SJCRH30 (cell line): ENCODE measurements around the gene NEDD4L. TPM values are rescaled to one million over a fixed set of nuclear protein-coding genes. Genes with fewer than 3 reads are reported as not detected.

ENCODE experiments used
- DNase-seq, 2 experiments: peaks; one replicate each; pipeline ENCODE4 v3.0.0-alpha.2; 2015 to 2020
- H3K27ac ChIP-seq: fragments of 250-450 bp; sonication (Bioruptor Pico); 2 replicates; pipeline ENCODE4 v1.5.1; 2020; ENCODE audit warnings: mild to moderate bottlenecking, moderate library complexity
- H3K27me3 ChIP-seq: fragments of 250-450 bp; sonication (Bioruptor Pico); 2 replicates; pipeline ENCODE4 v1.5.1; 2020; ENCODE audit warnings: mild to moderate bottlenecking, moderate library complexity
- H3K36me3 ChIP-seq: fragments of 250-450 bp; sonication (Bioruptor Pico); 2 replicates; pipeline ENCODE4 v1.5.1; 2020; ENCODE audit warnings: mild to moderate bottlenecking, moderate library complexity
- H3K4me1 ChIP-seq: fragments of 250-450 bp; sonication (Bioruptor Pico); 2 replicates; pipeline ENCODE4 v1.5.1; 2020; ENCODE audit warnings: mild to moderate bottlenecking, moderate library complexity
- H3K4me3 ChIP-seq: fragments of 250-450 bp; sonication (Bioruptor Pico); 2 replicates; pipeline ENCODE4 v1.5.1; 2020; ENCODE audit warnings: mild to moderate bottlenecking, moderate library complexity
- H3K9me3 ChIP-seq: fragments of 250-450 bp; sonication (Bioruptor Pico); replicated peaks from 2 replicates; pipeline ENCODE4 v1.5.1; 2020; ENCODE audit warnings: mild to moderate bottlenecking, moderate library complexity
- total RNA-seq: library from RNA; depleted of rRNA; stranded (reverse); fragments of >200 nt; shearing (Covaris generic); gene quantifications from 2 replicates; pipeline ENCODE4 v1.2.3, GENCODE V29; 2014

NEDD4L gene
- total RNA-seq, 1 experiment from 2014 or later: 29.3 TPM

DNA sequence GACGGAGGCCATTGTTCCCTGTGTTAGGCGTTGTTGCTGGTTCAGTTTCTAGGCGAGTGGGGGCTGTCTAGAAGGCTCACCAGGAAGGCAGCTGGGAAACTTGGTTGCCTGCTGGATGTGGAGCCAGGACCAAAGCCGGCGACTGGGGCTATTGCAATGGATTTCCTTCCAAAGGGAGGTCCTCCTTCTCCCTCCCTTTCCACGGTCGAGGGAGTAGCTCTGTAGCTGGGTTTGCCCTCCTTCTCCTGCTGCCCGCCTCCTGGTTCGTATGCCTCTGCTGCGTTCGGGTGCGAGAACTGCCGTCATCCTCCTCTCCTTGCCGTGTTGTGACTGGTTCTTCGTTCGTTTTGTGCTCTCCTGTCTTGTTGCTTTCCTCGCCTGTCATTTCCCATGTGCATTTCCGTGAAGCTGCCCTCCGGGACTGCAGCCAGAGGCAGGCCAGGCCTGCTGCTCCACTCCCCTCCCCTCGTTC is 203.4 kb downstream of the NEDD4L start:
- no peak overlapping the region for H3K27ac ChIP-seq
- H3K36me3 ChIP-seq: no peaks in the 10 kb centered on the region
- no peak overlapping the region for H3K4me3 ChIP-seq
- H3K4me1 ChIP-seq: no peaks in the 10 kb centered on the region
- no peaks in the 10 kb centered on the region for H3K27me3 ChIP-seq
- DNase-seq: no peak
- no peaks in the 10 kb centered on the region for H3K9me3 ChIP-seq

DNA sequence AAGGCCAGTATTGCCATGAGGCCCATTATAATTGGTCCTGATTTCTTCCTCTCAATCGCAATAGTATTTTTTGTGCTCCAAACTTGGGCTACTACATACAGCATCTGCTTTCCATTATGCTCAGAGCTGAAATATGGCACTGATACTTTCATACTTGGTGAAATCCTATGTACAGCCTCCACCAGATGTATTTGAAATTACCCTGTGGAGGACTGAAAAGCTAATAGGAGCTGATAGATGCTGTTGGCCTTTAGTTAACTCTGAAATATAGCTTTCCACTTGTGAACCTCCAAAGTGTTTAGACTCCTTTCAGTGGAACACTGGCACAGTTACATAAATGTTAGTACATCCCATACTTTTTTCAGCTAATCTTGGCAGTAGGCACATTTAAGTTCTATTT is 205.7 kb downstream of the NEDD4L start:
- H3K27me3 ChIP-seq: no peaks in the 10 kb centered on the region
- H3K9me3 ChIP-seq: no peaks in the 10 kb centered on the region
- DNase-seq: no peak
- H3K27ac ChIP-seq: no peak overlapping the region
- peaks cover 4% of the 10 kb centered on the region; the same call in 1 of the 2 replicates for H3K4me1 ChIP-seq
- no peak overlapping the region for H3K4me3 ChIP-seq
- no peaks in the 10 kb centered on the region for H3K36me3 ChIP-seq

DNA sequence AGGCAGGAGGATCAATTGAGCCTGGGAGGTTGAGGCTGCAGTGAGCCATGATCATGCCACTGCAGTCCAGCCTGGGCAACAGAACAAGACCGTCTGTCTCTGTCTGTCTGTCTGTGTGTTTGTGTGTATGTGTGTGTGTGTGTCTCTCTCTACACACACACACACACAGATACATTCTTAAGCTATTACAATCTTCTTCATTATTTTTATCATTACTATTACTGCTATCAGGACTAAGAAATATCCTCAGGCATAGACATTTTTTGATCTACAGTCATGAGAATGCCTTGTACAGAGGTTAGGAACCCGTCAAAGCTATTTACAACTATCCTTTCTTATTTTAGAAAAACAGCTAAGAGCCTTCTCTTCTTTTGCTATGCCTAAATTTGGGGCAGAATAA is 207.4 kb downstream of the NEDD4L start:
- DNase-seq: no peak
- Histone ChIP-seq H3K27ac (no peak overlapping the region), H3K4me3 (no peak overlapping the region), H3K4me1 (peaks cover 4% of the 10 kb centered on the region; the same call in 1 of the 2 replicates), H3K27me3 (no peaks in the 10 kb centered on the region), H3K36me3 (no peaks in the 10 kb centered on the region), H3K9me3 (no peaks in the 10 kb centered on the region)

DNA sequence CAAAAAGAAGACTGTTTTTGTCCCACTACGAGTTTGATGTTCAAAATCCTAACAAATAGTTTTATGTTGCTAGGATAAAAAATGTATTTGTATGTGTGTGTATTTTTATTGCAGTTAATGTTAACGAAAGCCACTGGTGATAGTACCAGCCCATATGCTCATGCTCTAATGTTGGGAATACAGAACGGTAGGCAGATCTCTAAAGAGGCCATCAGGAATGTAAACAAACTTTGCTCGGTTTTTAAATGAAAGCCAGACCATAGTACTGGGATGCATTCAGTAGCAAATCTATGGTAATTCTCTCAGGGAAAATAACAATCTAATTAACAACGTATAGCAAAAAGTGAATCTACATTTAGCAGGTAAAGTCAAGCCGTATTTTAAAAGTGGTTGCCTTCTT is 208.1 kb downstream of the NEDD4L start:
- no peak overlapping the region for H3K27ac ChIP-seq
- no peaks in the 10 kb centered on the region for H3K27me3 ChIP-seq
- H3K9me3 ChIP-seq: no peaks in the 10 kb centered on the region
- no peaks in the 10 kb centered on the region for H3K36me3 ChIP-seq
- H3K4me1 ChIP-seq: peaks cover 4% of the 10 kb centered on the region; the same call in 1 of the 2 replicates
- DNase-seq: no peak
- H3K4me3 ChIP-seq: no peak overlapping the region

DNA sequence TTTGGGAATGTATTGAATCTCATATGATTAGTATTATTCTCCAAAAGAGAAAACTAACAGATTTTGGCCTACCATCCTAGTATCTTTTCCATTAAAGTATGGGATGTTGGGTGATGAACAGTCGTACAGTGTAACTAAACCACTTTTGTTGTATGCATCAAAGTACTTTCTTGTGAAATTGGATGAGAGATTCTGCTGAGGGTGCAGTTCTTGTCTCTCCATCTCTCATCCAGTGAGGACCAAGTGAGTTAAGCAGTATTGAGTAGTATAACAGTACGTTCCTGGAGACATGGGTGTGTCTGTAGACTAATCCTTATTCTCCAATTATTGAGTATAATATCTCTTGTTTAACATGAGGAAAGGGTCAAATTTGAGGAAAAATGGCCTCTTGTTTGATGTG is 209.3 kb downstream of the NEDD4L start:
- Histone ChIP-seq H3K36me3 (no peaks in the 10 kb centered on the region), H3K9me3 (no peaks in the 10 kb centered on the region), H3K27me3 (no peaks in the 10 kb centered on the region), H3K4me1 (peaks cover 4% of the 10 kb centered on the region; the same call in 1 of the 2 replicates), H3K4me3 (no peak overlapping the region), H3K27ac (no peak overlapping the region)
- DNase-seq: no peak

DNA sequence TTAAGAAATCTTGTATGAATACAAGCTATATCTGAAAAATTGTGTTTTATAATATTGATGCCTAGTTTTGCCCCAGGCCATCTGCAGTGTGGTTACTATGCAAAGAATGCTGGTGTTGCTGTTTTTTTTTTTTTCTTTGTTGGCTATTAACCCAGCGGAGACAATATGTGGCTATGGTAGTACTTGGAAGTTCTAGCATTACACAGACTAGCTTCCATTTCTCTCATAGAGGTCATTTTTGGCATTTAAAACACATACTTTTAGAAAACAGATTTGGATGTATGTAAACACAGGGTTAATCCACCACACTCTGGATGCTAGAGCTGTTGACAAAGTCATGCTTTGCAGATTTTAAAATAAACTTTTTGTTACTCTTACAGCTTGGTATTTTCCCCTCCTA is 209.8 kb downstream of the NEDD4L start:
- no peaks in the 10 kb centered on the region for H3K36me3 ChIP-seq
- DNase-seq: no peak
- H3K27me3 ChIP-seq: no peaks in the 10 kb centered on the region
- no peaks in the 10 kb centered on the region for H3K9me3 ChIP-seq
- peak overlapping the region; percentile 14; the same call in 1 of the 2 replicates for H3K27ac ChIP-seq
- H3K4me1 ChIP-seq: peaks cover 4% of the 10 kb centered on the region; the same call in 1 of the 2 replicates
- H3K4me3 ChIP-seq: no peak overlapping the region

DNA sequence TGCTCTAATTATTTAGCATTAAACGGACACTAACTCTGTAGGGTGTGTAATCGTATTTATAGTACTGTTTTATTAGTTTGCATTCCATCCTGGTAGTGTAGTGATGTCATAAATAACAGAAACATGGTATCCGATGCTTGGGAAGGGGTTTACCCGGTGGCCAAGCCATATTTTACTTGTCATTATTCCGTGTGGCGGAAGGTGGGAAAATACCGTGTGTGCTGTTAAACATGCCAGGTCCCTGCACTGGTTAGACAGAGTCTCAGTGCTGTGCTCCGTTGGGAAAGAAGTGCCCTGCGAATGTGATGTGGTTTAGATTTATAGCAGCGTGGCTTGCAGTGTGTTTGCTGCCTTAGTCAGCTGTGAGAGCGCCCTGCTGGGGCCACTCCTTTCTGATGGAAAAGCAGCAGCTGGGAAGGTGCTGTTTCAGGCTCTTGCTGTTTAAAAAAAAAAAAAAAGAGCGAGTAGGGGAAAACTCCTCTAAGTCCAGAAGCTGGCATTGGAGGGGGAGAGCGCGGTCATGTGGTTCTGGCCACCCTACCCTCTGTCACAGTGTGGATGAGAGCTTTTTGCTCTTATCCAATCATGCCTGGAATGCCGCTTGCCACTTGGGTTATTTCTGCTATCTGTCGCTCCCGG is 211.0 kb downstream of the NEDD4L start:
- peak; percentile 84 to 88 for DNase-seq
- Histone ChIP-seq H3K27me3 (no peaks in the 10 kb centered on the region), H3K36me3 (no peaks in the 10 kb centered on the region), H3K9me3 (no peaks in the 10 kb centered on the region), H3K27ac (peak overlapping the region; percentile 93), H3K4me1 (peaks cover 7% of the 10 kb centered on the region), H3K4me3 (peak overlapping the region; percentile 65)

DNA sequence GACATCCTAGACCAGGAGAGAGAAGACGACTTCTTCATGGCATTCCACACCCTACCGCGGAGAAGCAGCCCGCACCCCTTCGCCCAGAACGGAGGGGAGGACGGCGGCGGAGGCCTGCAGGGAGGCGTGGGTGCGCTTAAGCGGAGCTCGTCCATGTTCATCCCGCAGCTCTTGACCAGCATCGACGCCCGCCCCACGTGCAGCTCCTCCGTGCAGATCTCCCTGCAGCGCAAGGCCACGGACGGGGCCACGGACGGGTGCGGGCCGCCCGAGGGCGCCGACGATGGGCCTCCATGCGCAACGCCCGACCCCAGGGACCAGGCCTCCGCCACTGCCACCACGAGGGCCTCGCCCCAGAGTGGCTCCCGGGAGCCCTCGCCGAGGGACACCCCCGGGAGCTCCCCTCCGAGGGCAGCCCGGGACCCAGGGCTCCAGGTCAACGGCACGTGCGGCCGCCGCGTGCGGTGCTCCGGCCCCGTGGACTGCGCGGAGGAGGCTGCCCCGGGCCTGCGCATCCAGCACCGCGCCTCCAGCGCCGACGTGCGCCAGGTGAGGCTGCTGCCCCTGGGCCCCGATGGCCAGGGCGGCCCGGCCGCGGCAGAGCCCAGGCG is 211.8 kb downstream of the NEDD4L start:
- DNase-seq: peak; percentile 14 to 35
- Histone ChIP-seq H3K9me3 (no peaks in the 10 kb centered on the region), H3K4me3 (peak overlapping the region; percentile 65), H3K27ac (peak overlapping the region; percentile 93), H3K27me3 (no peaks in the 10 kb centered on the region), H3K36me3 (no peaks in the 10 kb centered on the region), H3K4me1 (peaks cover 7% of the 10 kb centered on the region)

DNA sequence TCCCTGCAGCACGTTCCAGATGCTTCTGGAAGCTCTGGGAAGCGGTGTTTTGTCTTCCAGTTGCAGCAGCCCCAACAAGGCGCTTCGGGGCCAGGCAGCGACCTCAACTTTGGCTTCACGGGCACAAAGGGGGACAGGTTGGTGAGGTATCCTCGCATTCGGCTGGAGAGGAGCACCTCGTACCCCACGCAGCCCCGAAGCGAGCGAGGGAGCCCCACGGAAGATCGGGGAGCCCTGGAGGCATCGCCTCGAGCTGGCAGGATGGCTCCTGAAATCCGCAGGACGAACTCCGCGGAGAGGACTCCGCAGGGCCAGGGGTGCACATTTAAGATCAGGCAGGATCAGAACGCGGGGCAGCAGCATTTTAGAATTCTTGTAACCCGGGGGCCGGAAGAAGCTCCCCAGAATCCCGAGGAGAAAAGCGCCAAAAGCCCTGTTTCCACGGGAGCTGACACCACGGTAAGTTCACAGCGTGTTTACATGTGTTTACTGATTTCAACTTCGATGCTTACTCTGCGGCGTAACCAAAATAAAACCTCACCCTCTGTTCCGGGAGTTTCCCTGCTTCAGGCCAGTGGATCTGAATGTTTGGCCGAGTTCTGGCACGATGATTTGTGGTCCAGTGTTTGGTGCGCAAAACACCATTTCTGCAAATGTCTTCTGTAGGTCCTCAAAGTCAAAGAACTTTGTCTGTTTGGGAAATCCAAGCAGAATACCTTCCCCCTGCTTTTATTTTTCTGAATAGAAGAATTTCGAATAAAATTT is 212.5 kb downstream of the NEDD4L start:
- Histone ChIP-seq H3K27me3 (no peaks in the 10 kb centered on the region), H3K4me1 (peaks cover 7% of the 10 kb centered on the region), H3K4me3 (peak overlapping the region; percentile 65), H3K36me3 (no peaks in the 10 kb centered on the region), H3K27ac (peak overlapping the region; percentile 93), H3K9me3 (no peaks in the 10 kb centered on the region)
- DNase-seq: peak; percentile 19 to 30

DNA sequence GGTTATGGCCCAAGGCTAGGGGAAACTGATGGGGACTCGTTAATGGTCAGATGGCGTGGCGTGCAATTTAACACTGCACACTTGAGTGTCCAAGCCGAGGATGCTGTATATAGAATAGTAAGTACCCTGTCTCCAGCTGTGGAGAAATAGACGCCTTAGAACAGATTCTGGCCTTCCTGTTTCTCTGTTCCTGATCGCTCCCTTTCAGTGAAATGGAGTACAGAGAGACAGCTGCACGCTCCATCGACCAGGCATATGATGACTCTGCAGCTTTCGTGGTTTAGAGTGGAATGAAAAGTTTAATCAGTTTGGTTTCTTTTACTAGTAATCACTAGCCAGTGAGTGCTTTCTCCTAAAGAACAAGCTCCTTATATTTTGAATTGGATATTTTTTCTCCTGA is 213.4 kb downstream of the NEDD4L start:
- DNase-seq: peak; percentile 62 to 82
- no peaks in the 10 kb centered on the region for H3K9me3 ChIP-seq
- no peaks in the 10 kb centered on the region for H3K27me3 ChIP-seq
- H3K36me3 ChIP-seq: no peaks in the 10 kb centered on the region
- peak overlapping the region; percentile 65 for H3K4me3 ChIP-seq
- peaks cover 7% of the 10 kb centered on the region for H3K4me1 ChIP-seq
- peak overlapping the region; percentile 93 for H3K27ac ChIP-seq

DNA sequence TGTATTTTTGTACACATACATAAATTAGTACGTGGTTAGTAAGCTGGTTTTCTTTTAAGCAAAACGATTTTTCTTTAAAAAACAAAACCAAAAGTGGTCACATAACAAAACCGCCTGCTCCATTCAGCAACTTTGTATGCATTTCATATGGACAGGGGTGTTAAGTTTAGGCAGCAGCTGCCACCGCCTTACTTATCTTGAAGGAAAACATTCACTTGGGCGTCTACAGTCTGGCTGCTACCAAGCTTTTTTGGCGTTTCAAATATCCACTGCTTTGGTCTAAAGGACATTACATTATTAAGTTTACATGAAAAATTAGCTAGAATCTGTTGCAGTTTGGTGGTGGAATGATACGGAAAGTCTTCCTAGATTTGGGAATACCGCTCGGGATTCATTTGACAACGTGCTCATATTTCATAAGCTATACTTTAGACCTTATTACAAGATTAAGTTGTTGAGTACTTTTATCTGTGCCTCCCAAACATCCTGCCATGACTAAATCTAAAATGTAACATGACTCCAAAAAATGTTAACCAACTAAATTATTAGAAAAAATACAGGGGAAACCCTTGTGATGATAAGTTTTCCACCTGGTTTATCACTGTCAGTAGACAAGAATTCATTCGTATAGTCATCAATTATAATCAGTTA is 214.8 kb downstream of the NEDD4L start:
- peak overlapping the region; percentile 93 for H3K27ac ChIP-seq
- peak; percentile 47 to 69 for DNase-seq
- H3K36me3 ChIP-seq: no peaks in the 10 kb centered on the region
- no peaks in the 10 kb centered on the region for H3K9me3 ChIP-seq
- H3K4me3 ChIP-seq: peak overlapping the region; percentile 65
- no peaks in the 10 kb centered on the region for H3K27me3 ChIP-seq
- peaks cover 18% of the 10 kb centered on the region for H3K4me1 ChIP-seq

DNA sequence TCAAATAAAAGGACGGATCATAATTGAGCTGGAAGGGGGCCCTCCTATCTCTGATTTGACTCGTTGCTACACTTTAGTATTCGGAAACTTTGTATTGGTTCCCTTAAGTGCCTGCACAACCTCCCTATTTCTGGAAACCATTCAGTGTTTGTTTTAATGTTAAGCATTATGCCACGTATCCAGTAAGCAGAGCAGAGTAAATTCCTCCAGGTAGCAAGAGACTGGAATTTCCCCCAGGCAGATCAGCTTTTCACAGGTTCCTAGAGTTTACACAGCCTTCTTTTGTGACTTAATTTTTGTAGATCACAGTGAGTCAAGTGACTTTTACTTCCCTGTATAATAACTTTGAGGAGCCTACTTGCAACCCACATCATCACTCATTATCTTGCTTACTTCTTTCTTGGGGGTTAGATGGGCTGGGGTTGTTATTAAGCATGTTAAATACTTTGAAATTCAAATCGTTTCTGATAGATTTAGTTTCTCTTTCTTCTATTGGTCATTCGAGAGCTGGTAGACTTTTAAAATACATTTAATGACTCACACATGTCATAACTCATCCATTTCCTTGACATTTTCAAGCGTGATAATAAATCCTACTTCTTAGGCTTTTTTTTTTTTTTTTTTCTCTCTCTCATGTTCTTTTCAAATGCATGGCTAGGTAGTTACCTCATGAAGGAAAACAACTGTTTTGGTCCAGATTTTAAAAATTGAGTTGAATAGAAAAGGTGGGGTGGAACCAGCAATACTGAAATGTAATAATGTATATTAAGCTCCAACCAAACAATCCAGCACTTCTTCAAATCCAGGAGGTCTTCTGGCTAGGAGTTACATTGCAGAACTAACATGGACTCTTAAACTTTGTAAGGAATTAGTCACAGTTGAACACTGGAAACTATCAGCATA is 219.3 kb downstream of the NEDD4L start:
- no peaks in the 10 kb centered on the region for H3K9me3 ChIP-seq
- H3K4me1 ChIP-seq: peaks cover 26% of the 10 kb centered on the region
- no peaks in the 10 kb centered on the region for H3K36me3 ChIP-seq
- peak overlapping the region; percentile 82 for H3K27ac ChIP-seq
- H3K27me3 ChIP-seq: no peaks in the 10 kb centered on the region
- DNase-seq: peak in 1 of 2 experiments; percentile 54
- H3K4me3 ChIP-seq: no peak overlapping the region

DNA sequence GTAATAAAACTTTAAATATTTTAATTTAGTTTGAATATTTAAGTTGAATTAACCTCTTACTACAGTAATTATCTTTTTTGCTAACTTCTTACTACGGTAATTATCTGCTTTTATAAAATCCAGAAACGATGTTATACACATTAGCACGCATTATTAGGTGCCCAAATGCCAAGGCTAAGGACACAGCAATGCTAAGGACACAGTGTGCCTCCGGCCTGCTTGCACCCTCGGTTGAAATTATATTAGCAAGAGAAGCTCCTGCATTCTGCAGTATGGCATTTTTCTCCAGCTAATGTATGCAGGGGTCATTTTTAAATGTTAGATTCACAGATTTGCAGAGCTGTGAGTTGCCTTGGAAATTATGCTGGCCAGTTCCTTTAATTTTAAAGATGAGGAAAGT is 220.0 kb downstream of the NEDD4L start:
- Histone ChIP-seq H3K27me3 (no peaks in the 10 kb centered on the region), H3K27ac (peak overlapping the region; percentile 82), H3K4me1 (peaks cover 31% of the 10 kb centered on the region), H3K4me3 (no peak overlapping the region), H3K36me3 (no peaks in the 10 kb centered on the region), H3K9me3 (no peaks in the 10 kb centered on the region)
- DNase-seq: no peak

DNA sequence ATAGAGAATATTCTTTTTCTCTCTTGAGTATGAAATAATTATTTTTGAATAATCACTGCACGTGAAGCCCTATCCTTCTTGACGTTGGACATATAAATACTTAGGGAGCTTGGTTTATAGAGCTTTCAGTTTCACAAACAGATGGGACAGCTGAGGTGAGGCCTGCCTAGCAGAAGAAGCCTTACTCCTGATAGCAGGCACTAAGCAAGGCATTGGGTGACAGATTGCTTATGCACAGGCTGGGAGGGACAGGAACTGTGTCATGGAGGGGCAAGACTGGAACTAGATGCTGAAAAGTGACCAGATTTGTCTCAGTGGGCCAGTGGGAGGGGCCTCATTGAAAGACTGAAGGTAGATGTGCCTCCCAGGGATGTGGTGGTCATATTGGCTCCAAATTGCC is 220.8 kb downstream of the NEDD4L start:
- Histone ChIP-seq H3K4me1 (peaks cover 34% of the 10 kb centered on the region), H3K27ac (no peak overlapping the region; the same call in 1 of the 2 replicates), H3K9me3 (no peaks in the 10 kb centered on the region), H3K27me3 (no peaks in the 10 kb centered on the region), H3K4me3 (no peak overlapping the region), H3K36me3 (no peaks in the 10 kb centered on the region)
- no peak for DNase-seq
